Measurements from ENCODE around the gene CCDC107. TPM values are rescaled to one million over a fixed set of nuclear protein-coding genes. Genes with fewer than 3 reads are reported as not detected.

CCDC107 gene
- total and polyA plus RNA-seq, 9 of the 15 experiments (the other 6 are each of a cell fraction or from before 2014, with no cell fraction given) = 0.35 to 11.3 (median 6.9) TPM; not detected in 1

DNA sequence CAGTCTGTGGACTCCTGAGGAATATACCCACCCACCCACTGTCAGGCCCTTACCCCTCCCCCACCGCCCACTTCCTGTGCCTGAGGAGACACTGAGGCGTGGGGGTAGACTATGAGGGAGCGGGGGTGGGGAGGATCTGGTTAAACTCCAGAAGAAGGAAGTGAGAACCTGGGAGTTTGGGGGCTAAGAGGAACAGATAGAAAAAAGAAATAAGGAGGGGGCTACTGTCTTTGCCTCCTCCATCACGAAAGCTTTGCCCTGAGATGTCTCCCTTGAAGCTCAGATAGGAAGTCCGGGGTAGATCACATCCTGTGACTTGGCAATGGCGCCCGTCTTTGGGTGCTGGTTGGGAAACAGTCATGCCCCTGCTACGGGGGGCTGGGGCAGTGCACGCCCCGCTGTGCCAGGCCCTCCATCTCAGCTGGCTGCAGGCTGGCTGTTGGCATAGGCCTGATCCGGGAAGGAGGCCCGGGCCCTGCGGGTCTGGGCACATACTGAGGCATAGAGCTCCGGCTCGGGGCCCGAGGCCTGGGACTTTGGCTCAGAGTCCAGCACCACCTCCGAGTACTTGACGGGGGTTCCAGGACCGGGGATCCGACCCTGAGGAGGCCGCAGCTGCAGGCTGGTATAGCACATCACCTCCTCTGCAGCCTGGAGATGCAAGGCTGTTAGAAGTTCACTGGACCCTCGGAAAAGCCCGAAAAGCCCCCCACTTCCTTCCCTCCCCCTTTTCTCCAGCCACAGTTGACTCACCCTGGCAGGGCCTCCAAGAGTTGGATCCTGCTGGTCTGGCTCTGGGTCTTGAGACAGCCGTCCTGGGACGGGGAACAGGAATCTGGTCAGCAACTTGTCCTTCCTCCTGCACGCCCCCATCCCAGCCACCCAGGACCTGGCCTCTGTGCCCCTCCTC lies 8.4 kb upstream of the CCDC107 start:
- Histone ChIP-seq H3K4me1 (replicated peaks in 1 of 2; ENCODE audit: control insufficient read depth in 2 of 2, insufficient read depth in 2 of 2, low read length in 2 of 2) (peaks cover 31 to 32% of the 10 kb centered on the region in 2 experiments), H4K20me1 (replicated peaks; ENCODE audit: control insufficient read depth, insufficient read depth, low read length) (no peaks in the 10 kb centered on the region), H3K79me2 (ENCODE audit: control insufficient read depth, insufficient read depth, low read length) (no peaks in the 10 kb centered on the region), H3K9ac (ENCODE audit: insufficient read depth in 1 of 2, low read depth in 2 of 2, low read length in 2 of 2) (peak overlapping the region in 1 of 2 experiments; percentile 78; a peak in 2 of 4 replicates), H3K27ac (ENCODE audit: extremely low read depth, low read depth, low read length) (no peak overlapping the region), H3K36me3 (ENCODE audit: control insufficient read depth, insufficient read depth, low read length) (no peaks in the 10 kb centered on the region), H3K9me3 (replicated peaks; ENCODE audit: control insufficient read depth, insufficient read depth, low read depth, low read length) (no peaks in the 10 kb centered on the region), H3K9me1 (ENCODE audit: control insufficient read depth, insufficient read depth, low read length) (no peaks in the 10 kb centered on the region), H3K4me2 (ENCODE audit: insufficient read depth, low read length) (no peak overlapping the region), H2AFZ (ENCODE audit: low read depth, low read length) (peak overlapping the region; percentile 55; the same call in 1 of the 2 replicates), H3K27me3 (ENCODE audit: control insufficient read depth in 2 of 2, insufficient read depth in 2 of 2, low read length in 2 of 2) (no peaks in the 10 kb centered on the region), H3K4me3 (no peak overlapping the region)
- ChIA-PET POLR2A (interaction anchor here (0.6 to 1.3 kb wide), 4 partner anchors 8 to 1350 kb away, joined by 3 to 8 read pairs (median 3); partner anchors contain the start of genes CCDC107 and RMRP), CTCF (ENCODE audit: low intra/inter-chr PET ratio) (no interaction called here)
- 51% methylated on average over 11 of the region's 26 CpGs for WGBS (ENCODE audit: insufficient coverage, low coverage, missing lambda C conversion rate)
- no TSS peak for BruUV-seq (replicated peaks)
- intact Hi-C loops (cut with micrococcal nuclease) = loop anchor here (5.0 kb wide), 1 partner anchor 233 kb away; no protein-coding TSS in a partner anchor
- ATAC-seq = no peak
- in situ Hi-C loops (cut with MboI) = loop anchor here (5.0 kb wide), 1 partner anchor 42 kb away; the partner anchor contains the start of gene TESK1
- FAIRE-seq = no peak
- DNase-seq (ENCODE audit: extremely low read depth in 1 of 4, low spot score in 3 of 4) = peak; percentile 26 to 53 (median 35)
- TF ChIP-seq, protein P1, sequence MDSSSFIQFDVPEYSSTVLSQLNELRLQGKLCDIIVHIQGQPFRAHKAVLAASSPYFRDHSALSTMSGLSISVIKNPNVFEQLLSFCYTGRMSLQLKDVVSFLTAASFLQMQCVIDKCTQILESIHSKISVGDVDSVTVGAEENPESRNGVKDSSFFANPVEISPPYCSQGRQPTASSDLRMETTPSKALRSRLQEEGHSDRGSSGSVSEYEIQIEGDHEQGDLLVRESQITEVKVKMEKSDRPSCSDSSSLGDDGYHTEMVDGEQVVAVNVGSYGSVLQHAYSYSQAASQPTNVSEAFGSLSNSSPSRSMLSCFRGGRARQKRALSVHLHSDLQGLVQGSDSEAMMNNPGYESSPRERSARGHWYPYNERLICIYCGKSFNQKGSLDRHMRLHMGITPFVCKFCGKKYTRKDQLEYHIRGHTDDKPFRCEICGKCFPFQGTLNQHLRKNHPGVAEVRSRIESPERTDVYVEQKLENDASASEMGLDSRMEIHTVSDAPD (CRISPR knock-in tag; IDR thresholded peaks at IDR 0.05) = no peak
- TF ChIP-seq NCOR1 (IDR thresholded peaks at IDR 0.05) (no peak), KLF1 (tag; IDR thresholded peaks at IDR 0.05) (no peak), EP300 (IDR thresholded peaks at IDR 0.05; ENCODE audit: low read length) (peak; percentile 29; the same call in 1 of the 2 replicates), ZNF347 (CRISPR knock-in tag; IDR thresholded peaks at IDR 0.05; ENCODE audit: low read depth) (no peak), IFI16 (CRISPR knock-in tag; IDR thresholded peaks at IDR 0.05) (no peak)
- TF ChIP-seq, protein P2, sequence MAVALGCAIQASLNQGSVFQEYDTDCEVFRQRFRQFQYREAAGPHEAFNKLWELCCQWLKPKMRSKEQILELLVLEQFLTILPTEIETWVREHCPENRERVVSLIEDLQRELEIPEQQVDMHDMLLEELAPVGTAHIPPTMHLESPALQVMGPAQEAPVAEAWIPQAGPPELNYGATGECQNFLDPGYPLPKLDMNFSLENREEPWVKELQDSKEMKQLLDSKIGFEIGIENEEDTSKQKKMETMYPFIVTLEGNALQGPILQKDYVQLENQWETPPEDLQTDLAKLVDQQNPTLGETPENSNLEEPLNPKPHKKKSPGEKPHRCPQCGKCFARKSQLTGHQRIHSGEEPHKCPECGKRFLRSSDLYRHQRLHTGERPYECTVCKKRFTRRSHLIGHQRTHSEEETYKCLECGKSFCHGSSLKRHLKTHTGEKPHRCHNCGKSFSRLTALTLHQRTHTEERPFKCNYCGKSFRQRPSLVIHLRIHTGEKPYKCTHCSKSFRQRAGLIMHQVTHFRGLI (CRISPR knock-in tag; IDR thresholded peaks at IDR 0.05) = no peak
- TF ChIP-seq, protein P3, sequence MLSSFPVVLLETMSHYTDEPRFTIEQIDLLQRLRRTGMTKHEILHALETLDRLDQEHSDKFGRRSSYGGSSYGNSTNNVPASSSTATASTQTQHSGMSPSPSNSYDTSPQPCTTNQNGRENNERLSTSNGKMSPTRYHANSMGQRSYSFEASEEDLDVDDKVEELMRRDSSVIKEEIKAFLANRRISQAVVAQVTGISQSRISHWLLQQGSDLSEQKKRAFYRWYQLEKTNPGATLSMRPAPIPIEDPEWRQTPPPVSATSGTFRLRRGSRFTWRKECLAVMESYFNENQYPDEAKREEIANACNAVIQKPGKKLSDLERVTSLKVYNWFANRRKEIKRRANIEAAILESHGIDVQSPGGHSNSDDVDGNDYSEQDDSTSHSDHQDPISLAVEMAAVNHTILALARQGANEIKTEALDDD (IDR thresholded peaks at IDR 0.05) = no peak

All from K562 (cell line).